ENCODE results near the gene INPP5F. TPM values are rescaled to one million over a fixed set of nuclear protein-coding genes. Genes with fewer than 3 reads are reported as not detected.
A peak's percentile ranks its signal among the peaks of the same experiment; 100 is the strongest.

The INPP5F gene
- total RNA-seq, 2 donors from 2014 or later = 6.7 to 15.4 TPM

DNA sequence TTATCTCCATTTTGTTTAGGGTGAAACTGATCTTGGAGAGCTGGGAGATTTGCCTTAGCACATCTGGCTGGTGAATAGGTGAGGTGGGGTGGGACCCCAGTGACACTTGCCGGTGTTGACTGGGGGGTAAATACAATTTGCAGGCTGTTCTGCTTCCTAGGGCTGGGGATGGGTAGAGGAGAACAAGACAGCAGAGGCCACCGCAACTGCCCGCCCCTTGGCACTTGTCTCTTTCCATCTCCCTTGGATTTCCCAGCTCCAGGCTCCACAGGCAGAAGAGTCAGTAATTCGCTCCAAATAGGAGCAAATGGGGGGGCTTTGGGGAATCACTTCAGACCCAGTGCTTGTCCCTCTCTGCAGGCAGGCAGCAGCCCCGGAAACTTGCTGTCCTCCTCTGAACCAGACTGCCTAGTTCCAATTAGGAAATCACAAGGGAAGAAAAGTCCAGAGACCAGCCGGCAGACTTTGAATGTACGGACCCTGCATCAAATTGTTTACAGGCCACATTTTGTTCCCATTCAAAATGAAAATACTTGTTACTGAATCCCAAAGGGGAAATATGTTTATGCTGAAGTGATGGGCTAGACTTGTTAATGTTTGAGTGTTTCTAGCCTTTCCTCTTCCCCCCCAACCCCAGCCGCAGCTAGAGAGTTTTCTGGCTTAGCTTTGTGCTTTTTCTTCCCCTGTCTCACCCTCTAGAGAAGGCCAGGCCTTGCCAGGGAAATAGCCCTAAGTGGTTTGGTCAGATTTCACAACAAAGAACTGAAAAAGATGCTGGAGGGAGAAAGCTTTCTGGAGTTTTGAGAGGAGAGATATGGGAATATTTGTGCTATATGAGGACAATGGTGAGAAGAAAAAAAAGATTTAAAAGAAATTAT, 10.0 kb upstream of the INPP5F start:
- H3K4me3 Mint-ChIP-seq = no peak overlapping the region
- no peak for DNase-seq (ENCODE audit: low spot score)
- H3K9me3 Mint-ChIP-seq = no peaks in the 10 kb centered on the region
- no peak overlapping the region for H3K27ac Mint-ChIP-seq
- H3K4me1 Mint-ChIP-seq (ENCODE audit: low read depth in 2 of 2) = no peaks in the 10 kb centered on the region
- ATAC-seq = no peak
- H3K36me3 Mint-ChIP-seq = no peaks in the 10 kb centered on the region
- H3K27me3 Mint-ChIP-seq = no peaks in the 10 kb centered on the region

DNA sequence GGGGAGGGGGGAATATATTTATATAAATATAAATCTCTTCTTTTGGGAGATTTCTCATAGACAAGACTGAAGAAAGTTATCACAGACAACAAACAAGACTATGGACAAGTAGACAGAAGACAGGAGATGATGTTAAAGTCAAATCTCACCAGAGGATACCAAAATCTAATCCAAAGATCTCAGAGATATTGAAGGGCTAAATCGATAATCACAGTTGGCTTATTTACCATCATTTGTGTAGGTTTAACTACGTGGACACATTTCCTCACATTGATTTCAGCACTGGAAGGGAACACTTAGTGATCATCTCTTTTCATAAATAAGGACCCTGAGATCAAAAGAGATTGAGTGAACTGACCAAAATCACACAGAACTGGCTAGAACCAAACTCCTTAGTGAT, 2.7 kb upstream of the INPP5F start:
- H3K9me3 Mint-ChIP-seq = no peaks in the 10 kb centered on the region
- H3K4me1 Mint-ChIP-seq (ENCODE audit: low read depth in 2 of 2) = peaks cover 20 to 28% of the 10 kb centered on the region in 2 donors
- H3K27me3 Mint-ChIP-seq = no peaks in the 10 kb centered on the region
- no peak overlapping the region for H3K4me3 Mint-ChIP-seq
- no peaks in the 10 kb centered on the region for H3K36me3 Mint-ChIP-seq
- no peak for DNase-seq (ENCODE audit: low spot score)
- no peak for ATAC-seq
- H3K27ac Mint-ChIP-seq = peak overlapping the region in 1 of 2 donors; percentile 11

DNA sequence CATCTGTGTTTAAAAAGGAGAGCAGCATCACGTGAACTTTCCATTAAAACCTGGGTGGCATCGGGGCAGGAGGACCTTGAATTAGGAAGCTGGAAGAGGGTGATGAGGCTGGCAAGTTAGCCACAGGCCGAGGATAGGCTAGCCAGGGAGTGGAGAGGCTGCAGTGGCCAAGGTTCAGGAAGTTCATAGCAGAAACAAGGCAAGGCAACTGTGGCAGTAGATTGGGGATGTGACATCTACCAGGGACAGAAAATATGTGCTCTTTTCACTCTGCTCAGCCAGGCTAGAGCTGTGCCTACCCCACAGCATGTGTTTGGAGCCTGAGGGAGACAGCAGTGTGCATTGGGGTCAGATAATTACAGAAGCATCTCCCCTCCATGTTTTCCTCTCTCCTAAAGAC, 2.2 kb upstream of the INPP5F start:
- no peaks in the 10 kb centered on the region for H3K9me3 Mint-ChIP-seq
- no peak for ATAC-seq
- no peaks in the 10 kb centered on the region for H3K27me3 Mint-ChIP-seq
- H3K27ac Mint-ChIP-seq = peak overlapping the region in 1 of 2 donors; percentile 11
- H3K36me3 Mint-ChIP-seq = no peaks in the 10 kb centered on the region
- peaks cover 20 to 33% of the 10 kb centered on the region in 2 donors for H3K4me1 Mint-ChIP-seq (ENCODE audit: low read depth in 2 of 2)
- no peak for DNase-seq (ENCODE audit: low spot score)
- no peak overlapping the region for H3K4me3 Mint-ChIP-seq

DNA sequence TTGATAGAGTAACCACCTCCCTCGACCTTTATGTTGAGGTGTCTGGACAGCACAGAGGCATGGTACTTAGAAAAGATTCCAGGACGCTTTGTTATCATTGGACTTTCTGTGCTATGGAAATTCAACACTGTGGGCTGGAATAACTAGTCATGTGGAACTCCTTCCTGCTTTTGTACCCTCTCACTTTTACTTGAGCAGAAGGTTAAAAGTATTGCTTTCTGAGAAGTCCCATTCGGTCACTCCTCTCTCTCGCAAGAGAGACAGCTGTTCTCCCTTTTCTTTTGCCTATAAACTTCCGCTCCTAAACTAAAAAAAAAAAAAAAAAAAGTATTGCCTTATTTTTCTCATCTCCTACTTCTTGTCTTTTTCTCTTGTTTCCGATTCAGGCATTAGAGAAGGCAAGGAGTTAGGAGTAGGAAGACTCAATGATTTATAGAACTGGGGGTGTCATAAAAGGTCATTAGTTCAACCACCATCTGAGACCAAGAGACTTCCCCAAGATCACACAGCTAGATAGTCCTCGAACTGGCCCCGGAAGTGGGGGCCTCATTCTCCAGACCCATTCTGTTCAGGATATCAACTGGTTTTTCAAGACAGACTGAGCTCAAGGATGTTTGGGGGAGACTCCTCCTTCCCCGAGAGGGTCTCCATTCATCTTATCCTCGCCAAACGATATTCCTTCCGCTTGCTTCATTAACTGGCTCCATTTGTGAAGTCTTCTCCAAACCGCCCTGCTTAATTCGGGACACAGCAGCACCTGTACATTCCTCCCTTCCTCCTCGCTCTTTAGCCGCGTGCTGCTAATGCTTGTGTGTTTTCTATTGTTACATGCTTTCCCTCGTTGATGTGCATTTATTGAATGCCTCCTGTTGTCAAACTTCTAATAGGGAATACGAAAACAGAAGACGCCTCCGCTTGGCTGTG, 995 bp upstream of the INPP5F start:
- ATAC-seq (no peak), DNase-seq (ENCODE audit: low spot score) (no peak)
- Mint-ChIP-seq H3K36me3 (no peaks in the 10 kb centered on the region), H3K27me3 (no peaks in the 10 kb centered on the region), H3K27ac (peak overlapping the region; percentile 75 to 79), H3K9me3 (no peaks in the 10 kb centered on the region), H3K4me3 (peak overlapping the region; percentile 91), H3K4me1 (ENCODE audit: low read depth in 2 of 2) (peaks cover 23 to 37% of the 10 kb centered on the region in 2 donors)

DNA sequence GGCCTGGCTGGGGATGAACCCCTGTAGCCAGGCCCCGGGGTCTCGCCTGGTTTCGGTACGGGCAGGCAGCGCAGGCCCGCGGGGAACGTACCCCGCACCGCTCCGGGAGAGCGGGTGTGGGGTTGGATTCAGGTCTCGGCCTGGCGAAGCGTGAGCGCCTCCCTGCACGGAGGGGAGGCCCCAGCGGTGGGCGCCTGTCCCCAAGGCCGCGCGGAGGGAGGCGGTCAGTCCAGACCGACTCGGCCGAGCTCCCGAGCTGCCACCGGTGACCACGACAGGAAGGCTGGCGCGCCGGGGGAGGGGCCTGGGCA, 378 bp upstream of the INPP5F start:
- Mint-ChIP-seq H3K36me3 (no peaks in the 10 kb centered on the region), H3K9me3 (no peaks in the 10 kb centered on the region), H3K27ac (peak overlapping the region; percentile 75 to 79), H3K4me1 (ENCODE audit: low read depth in 2 of 2) (peaks cover 23 to 37% of the 10 kb centered on the region in 2 donors), H3K27me3 (no peaks in the 10 kb centered on the region), H3K4me3 (peak overlapping the region; percentile 91)
- no peak for ATAC-seq
- no peak for DNase-seq (ENCODE audit: low spot score)

DNA sequence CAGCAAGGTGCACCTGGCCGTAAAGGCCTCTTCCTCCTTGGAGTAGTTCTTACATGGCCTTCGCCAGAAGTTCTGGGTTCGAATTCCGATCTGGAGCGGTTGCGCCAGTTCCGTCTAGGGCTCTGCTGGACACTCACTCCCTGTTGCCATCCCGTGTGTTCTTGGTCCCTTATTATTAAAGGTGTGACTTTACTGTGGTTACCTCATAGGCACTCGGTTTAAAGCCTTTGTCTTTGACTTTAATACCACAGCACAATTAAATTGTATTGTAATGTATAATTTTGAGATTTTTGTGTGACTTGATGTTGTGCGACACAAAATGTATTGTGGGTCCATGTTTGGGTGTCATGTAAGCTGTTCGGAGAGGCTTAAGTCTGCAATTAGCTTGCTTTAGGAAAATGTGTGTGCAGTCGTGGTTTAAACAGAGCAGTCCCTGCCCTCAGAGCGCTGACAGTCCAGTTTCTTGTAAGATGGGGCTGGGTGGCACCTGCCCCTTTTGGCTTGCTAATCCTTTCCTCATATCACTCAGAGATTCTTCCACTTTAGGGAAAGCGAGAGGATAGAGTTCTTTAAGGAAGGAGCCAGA, 919 bp downstream of the INPP5F start:
- Mint-ChIP-seq H3K36me3 (no peaks in the 10 kb centered on the region), H3K27ac (peak overlapping the region; percentile 62 to 64), H3K9me3 (no peaks in the 10 kb centered on the region), H3K4me1 (ENCODE audit: low read depth in 2 of 2) (peaks cover 23 to 37% of the 10 kb centered on the region in 2 donors), H3K27me3 (no peaks in the 10 kb centered on the region), H3K4me3 (peak overlapping the region; percentile 91)
- DNase-seq (ENCODE audit: low spot score) (no peak), ATAC-seq (no peak)

DNA sequence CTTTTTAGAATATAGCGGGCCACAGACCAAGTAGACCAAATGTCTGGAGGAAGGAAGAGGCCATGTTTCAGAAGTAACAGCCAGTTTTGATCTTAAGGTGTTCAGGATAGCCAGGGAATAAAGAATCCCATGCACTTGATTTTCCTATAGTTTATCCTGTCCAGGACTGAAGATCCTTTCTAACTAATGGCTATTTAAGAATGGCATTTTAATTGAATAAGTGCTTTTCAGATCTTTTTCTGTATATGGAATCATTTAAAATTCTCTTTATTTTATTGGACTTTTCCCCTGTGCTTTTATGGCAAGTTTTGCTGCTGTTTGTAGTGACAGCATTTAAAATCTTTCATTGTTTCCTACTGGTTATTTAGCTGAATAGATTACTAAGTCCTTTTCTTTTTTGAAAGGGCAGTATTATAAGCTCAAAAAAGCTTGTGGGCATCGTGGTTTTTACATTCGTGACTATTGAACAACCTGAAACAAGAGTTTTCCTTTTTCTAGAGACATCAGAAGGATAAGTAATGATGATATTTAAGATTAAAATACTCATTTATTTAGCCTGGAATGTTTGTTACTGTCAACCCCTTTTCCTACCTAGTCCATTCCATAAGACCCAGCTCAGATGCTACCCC, 2.4 kb downstream of the INPP5F start:
- no peaks in the 10 kb centered on the region for H3K36me3 Mint-ChIP-seq
- no peaks in the 10 kb centered on the region for H3K9me3 Mint-ChIP-seq
- peak overlapping the region; percentile 55 for H3K4me3 Mint-ChIP-seq
- DNase-seq (ENCODE audit: low spot score) (no peak), ATAC-seq (no peak)
- peaks cover 26 to 36% of the 10 kb centered on the region in 2 donors for H3K4me1 Mint-ChIP-seq (ENCODE audit: low read depth in 2 of 2)
- H3K27me3 Mint-ChIP-seq = no peaks in the 10 kb centered on the region
- H3K27ac Mint-ChIP-seq = peak overlapping the region in 1 of 2 donors; percentile 74

DNA sequence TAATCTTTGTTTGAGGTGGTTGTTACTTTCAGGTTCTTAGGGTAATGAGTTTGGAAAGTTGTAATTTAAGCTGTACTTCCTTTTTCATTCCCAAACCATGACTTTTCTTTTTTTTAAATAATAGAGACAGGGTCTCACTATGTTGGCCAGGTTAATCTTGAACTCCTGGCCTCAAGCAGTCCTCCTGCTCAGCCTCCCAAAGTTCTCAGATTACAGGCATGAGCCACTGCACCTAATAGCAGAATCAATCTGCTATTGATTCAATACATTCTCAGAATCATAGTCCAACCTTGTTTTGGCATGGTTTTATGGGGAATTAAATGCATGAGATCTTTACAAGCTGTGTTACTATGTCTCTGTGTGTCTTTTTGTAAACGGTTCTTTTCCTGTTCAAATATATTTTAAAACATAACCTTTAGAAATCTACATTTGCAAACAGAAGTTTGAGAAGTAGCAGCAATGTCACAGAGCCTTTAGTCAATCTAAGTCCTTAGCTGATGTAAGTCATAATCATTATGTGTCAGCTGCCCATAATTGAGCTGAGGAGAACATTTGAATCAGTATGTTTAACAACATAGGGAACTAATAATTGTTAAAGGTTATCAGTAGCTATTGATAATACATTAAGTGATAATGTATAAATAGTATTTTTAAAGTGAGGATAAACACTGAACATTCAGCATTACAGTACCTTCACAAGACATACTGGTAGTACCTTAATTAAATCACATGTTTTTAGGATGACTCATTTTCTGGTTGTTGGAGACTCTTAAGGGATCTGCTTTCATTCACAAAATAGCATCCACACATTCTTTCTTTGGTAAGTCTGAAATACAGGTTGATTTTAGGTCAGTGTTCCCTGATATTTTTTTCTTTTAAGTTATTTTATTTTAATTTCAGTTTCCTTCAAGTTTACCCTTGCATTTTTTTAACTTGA, 8.8 kb downstream of the INPP5F start:
- ATAC-seq (no peak), DNase-seq (ENCODE audit: low spot score) (no peak)
- H3K4me1 Mint-ChIP-seq (ENCODE audit: low read depth in 2 of 2) = peaks cover 14 to 16% of the 10 kb centered on the region in 2 donors
- H3K4me3 Mint-ChIP-seq = no peak overlapping the region
- H3K9me3 Mint-ChIP-seq = no peaks in the 10 kb centered on the region
- no peaks in the 10 kb centered on the region for H3K36me3 Mint-ChIP-seq
- H3K27me3 Mint-ChIP-seq = no peaks in the 10 kb centered on the region
- no peak overlapping the region for H3K27ac Mint-ChIP-seq

DNA sequence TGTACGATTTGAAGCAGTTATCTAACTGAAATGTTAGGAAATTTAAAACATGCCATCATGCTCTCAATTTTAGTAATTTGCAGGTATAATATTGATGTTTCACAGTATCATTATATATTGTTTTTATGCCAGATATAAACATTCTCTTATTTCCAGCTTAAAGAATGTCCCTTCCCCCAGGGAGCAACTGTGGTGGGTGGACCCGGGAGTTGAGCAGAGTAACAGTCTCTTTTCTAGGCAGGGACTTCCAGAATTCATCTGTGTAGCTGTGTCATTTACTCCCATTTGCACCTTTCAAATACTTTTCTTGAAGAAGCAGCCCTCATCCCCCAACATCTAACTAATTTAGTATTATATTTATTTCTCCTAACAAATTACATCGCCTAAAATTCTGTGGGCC, 9.6 kb downstream of the INPP5F start:
- ATAC-seq = no peak
- no peaks in the 10 kb centered on the region for H3K27me3 Mint-ChIP-seq
- peaks cover 16 to 18% of the 10 kb centered on the region in 2 donors for H3K4me1 Mint-ChIP-seq (ENCODE audit: low read depth in 2 of 2)
- no peaks in the 10 kb centered on the region for H3K9me3 Mint-ChIP-seq
- no peak for DNase-seq (ENCODE audit: low spot score)
- no peaks in the 10 kb centered on the region for H3K36me3 Mint-ChIP-seq
- H3K4me3 Mint-ChIP-seq = no peak overlapping the region
- H3K27ac Mint-ChIP-seq = no peak overlapping the region

DNA sequence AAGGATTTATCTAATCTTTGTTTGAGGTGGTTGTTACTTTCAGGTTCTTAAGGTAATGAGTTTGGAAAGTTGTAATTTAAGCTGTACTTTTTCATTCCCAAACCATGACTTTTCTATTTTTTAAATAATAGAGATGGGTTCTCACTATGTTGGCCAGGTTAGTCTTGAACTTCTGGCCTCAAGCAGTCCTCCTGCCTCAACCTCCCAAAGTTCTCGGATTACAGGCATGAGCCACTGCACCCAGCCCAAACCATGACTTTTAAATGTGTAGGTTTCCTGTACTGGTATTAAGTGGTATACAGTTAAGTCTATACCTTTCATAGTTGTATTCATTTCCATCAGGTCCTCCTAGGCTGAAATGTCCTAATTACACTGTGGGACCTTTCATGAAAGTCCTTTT, 10.4 kb downstream of the INPP5F start:
- Mint-ChIP-seq H3K4me3 (no peak overlapping the region), H3K9me3 (no peaks in the 10 kb centered on the region), H3K27ac (no peak overlapping the region), H3K27me3 (no peaks in the 10 kb centered on the region), H3K4me1 (ENCODE audit: low read depth in 2 of 2) (peaks cover 16 to 18% of the 10 kb centered on the region in 2 donors), H3K36me3 (no peaks in the 10 kb centered on the region)
- ATAC-seq (no peak), DNase-seq (ENCODE audit: low spot score) (no peak)

DNA sequence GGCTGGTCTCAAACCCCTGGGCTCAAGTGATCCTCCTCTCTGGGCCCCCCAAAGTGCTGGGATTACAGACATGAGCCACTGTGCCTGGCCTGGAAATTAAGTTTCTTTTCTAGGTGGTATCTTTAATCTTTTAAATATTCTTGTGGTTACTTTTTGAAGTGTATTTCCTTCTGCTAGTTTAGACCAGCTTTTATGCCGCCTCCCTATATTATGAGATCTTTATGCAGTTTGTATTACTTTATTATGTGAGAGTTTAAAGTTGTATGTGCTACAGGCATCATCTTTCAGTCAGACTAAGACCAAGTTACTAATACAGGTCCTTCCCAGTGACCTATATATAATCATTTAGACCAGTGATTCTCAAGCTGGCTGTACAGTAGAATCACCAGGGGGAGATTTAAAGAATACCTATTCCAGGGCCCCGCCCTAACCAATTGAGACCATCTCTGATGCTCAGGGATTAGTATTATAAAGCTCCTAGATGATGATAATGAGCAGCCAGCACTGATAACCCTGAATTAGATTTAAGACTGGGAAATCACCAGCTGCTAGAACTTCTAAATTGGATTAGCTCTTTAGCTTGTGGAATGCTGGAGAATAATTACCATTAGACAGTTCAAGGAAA, 11.3 kb downstream of the INPP5F start:
- H3K4me1 Mint-ChIP-seq (ENCODE audit: low read depth in 2 of 2) = peaks cover 16 to 18% of the 10 kb centered on the region in 2 donors
- H3K4me3 Mint-ChIP-seq = no peak overlapping the region
- no peak for DNase-seq (ENCODE audit: low spot score)
- no peak overlapping the region for H3K27ac Mint-ChIP-seq
- no peaks in the 10 kb centered on the region for H3K9me3 Mint-ChIP-seq
- ATAC-seq = no peak
- no peaks in the 10 kb centered on the region for H3K27me3 Mint-ChIP-seq
- no peaks in the 10 kb centered on the region for H3K36me3 Mint-ChIP-seq

DNA sequence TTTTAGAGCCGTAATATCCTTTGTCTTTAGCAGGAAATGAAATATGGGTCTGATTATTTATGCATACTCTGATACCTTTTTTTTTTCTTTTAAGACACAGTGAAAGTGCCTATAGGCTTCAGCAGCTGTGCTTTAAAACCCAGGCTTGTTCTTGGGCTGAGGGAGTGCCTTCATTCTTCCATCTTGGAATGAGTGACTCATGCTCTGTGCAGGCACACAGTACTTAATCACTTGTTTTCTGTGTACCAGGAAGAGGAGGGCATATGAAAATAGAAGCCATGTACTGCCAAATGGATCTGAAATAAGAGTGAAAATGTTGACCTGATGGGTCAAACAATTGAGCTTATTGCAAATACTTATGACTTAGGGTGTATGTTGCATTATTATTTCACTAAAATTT, 12.0 kb downstream of the INPP5F start:
- no peaks in the 10 kb centered on the region for H3K9me3 Mint-ChIP-seq
- DNase-seq (ENCODE audit: low spot score) (no peak), ATAC-seq (no peak)
- no peak overlapping the region for H3K27ac Mint-ChIP-seq
- no peaks in the 10 kb centered on the region for H3K27me3 Mint-ChIP-seq
- peaks cover 16 to 18% of the 10 kb centered on the region in 2 donors for H3K4me1 Mint-ChIP-seq (ENCODE audit: low read depth in 2 of 2)
- no peak overlapping the region for H3K4me3 Mint-ChIP-seq
- no peaks in the 10 kb centered on the region for H3K36me3 Mint-ChIP-seq

Data from natural killer cell treated with Interleukin-12 subunit alpha and Interleukin-12 subunit beta and Interleukin-15 and Interleukin-18, amount 100 ng/mL, for 72 hours (primary cell).